ENCODE results near the gene NUCB1. TPM values are rescaled to one million over a fixed set of nuclear protein-coding genes. Genes with fewer than 3 reads are reported as not detected.

The NUCB1 gene
- total and polyA plus RNA-seq, 9 of the 15 experiments (the other 6 are each of a cell fraction or from before 2014, with no cell fraction given), result 3.1 to 153 (median 71.7) TPM

- TF ChIP-seq EP300 (IDR thresholded peaks at IDR 0.05; ENCODE audit: low read length) (peak; percentile 42; the same call in 1 of the 2 replicates), ZNF384 (IDR thresholded peaks at IDR 0.05; ENCODE audit: low read depth, low read length) (no peak; the same call in 1 of the 2 replicates), ELF1 (tag; IDR thresholded peaks at IDR 0.05) (no peak), SMARCA4 (IDR thresholded peaks at IDR 0.05) (0 out of 2 replicates have a peak, but pooled peaks have one; percentile 7), NONO (IDR thresholded peaks at IDR 0.05; ENCODE audit: low read depth in 2 of 2, low read length in 1 of 2) (no peak), PTTG1 (tag; IDR thresholded peaks at IDR 0.05; ENCODE audit: low read depth) (no peak), CBFA2T3 (IDR thresholded peaks at IDR 0.05) (peak; percentile 71), AFF4 (CRISPR knock-in tag; IDR thresholded peaks at IDR 0.05) (peak; percentile 17), GTF3C2 (IDR thresholded peaks at IDR 0.05; ENCODE audit: borderline replicate concordance, extremely low read depth, insufficient read length) (no peak), KLF16 (IDR thresholded peaks at IDR 0.05) (0 out of 2 replicates have a peak, but pooled peaks have one; percentile 5), PURB (CRISPR knock-in tag; IDR thresholded peaks at IDR 0.05; ENCODE audit: low read depth) (no peak), STAG1 (CRISPR knock-in tag; IDR thresholded peaks at IDR 0.05; ENCODE audit: borderline replicate concordance) (peak; percentile 9; the same call in 1 of the 2 replicates), PRMT5 (CRISPR knock-in tag; IDR thresholded peaks at IDR 0.05) (no peak), ZBTB7A (IDR thresholded peaks at IDR 0.05; ENCODE audit: borderline replicate concordance, control insufficient read depth, low read depth, low read length) (0 out of 2 replicates have a peak, but pooled peaks have one; percentile 14), NCOA6 (IDR thresholded peaks at IDR 0.05) (no peak), CBFA2T2 (conservative IDR thresholded peaks at IDR 0.05) (peak; percentile 55), FOXJ3 (CRISPR knock-in tag; IDR thresholded peaks at IDR 0.05) (no peak), MYNN (IDR thresholded peaks at IDR 0.05) (0 out of 2 replicates have a peak, but pooled peaks have one; percentile 4), MYNN (CRISPR knock-in tag; IDR thresholded peaks at IDR 0.05) (no peak), HMGN3 (IDR thresholded peaks at IDR 0.05; ENCODE audit: borderline replicate concordance, extremely low read depth, insufficient read length, low read depth, low read length) (peak; percentile 34), USF1 (CRISPR knock-in tag; IDR thresholded peaks at IDR 0.05) (no peak), XRCC5 (IDR thresholded peaks at IDR 0.05; ENCODE audit: low read depth, low read length) (no peak)
Observed at GRCh38 chr19:48874303-48875135, 25.6 kb upstream of the NUCB1 start (continued).
